AG04450 (cell line): ENCODE measurements around the gene HOXC10. TPM values are rescaled to one million over a fixed set of nuclear protein-coding genes. Genes with fewer than 3 reads are reported as not detected.

Source experiments
- CTCF ChIA-PET: fragments of 300-600, 350-600 bp; formaldehyde crosslinking; extraction: SDS; loops from one replicate; lab custom pipeline; 2022; ENCODE audit warnings: antibody characterized with exemption, inconsistent platforms; lab: Charles Lee
- POLR2A ChIA-PET: fragments of 350-600 bp; formaldehyde crosslinking; extraction: SDS; loops from one replicate; lab custom pipeline; 2021; ENCODE audit warnings: antibody characterized with exemption, inconsistent platforms; lab: Yijun Ruan, JAX
- DNase-seq: peaks from one replicate; pipeline ENCODE4 v3.0.0-alpha.2; 2011; ENCODE audit warnings: low read depth, low spot score
- H3K27ac ChIP-seq: one replicate; pipeline ENCODE4 v1.5.1; 2012; ENCODE audit warnings: low read depth, low read length, control low read depth
- H3K27me3 ChIP-seq: one replicate; pipeline ENCODE4 v1.6.0; 2012; ENCODE audit warnings: low read length; ENCODE audit not compliant: control insufficient read depth, insufficient read depth
- H3K4me3 ChIP-seq: 2 replicates; pipeline ENCODE4 v1.5.1; 2011; ENCODE audit warnings: mild to moderate bottlenecking, low read depth, low read length, control low read depth
- H3K9me3 ChIP-seq: 2 replicates; pipeline ENCODE4 v1.5.1; 2012; ENCODE audit warnings: low read length; ENCODE audit not compliant: control insufficient read depth, insufficient read depth
- polyA plus RNA-seq: library from polyadenylated mRNA; depleted of rRNA; stranded (reverse); fragments of >200 nt; gene quantifications from 2 replicates; pipeline ENCODE4 v1.2.3, GENCODE V29; 2011
- TF ChIP-seq, protein P1 (sequence below): IDR thresholded peaks from 2 replicates; pipeline ENCODE4 v1.5.1; 2011; ENCODE audit warnings: low read depth, low read length, control low read depth, inconsistent platforms

HOXC10 gene
- polyA plus RNA-seq, 1 experiment: not detected

DNA sequence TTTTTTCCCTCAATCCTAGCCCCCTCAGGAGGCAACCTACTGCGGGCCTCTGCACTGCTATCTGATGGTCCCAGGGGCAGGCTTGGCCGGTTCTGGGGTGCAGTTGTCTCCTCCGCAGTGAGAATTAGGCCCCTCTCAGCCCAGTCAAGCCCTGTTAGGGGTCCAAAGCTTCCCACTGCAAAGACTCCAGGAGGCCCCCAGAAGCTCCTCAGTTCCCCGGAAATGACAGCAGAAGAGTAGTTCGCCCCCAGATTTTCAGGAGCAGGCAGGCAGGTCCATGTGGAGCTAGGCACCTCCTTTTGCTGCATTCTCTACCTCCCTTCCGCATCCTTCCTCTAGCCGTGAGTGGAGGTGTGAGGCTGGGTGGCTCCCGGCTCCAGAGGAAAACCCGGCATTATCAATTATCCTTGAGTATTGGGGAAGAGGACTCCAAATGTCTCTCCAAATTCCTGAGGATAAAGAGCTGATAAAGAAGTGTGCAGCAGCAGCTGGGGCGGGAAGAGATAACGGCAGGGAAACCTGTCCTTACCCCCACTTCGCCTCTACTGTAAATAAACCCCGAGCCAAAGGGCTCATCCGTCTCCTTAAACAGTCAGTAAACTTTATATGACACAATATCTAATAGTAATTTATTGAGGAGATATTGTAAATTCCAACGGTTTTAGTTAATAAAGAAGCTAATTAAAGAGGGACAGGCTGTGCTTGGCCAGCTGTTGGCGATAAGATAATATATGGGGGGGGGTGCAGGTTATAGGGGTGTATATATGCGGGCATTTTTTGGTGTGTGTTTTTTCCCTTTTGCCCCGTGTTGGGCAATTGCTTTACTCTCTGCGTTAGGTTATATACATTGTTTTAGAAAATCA is 30.9 kb upstream of the HOXC10 start:
- TF ChIP-seq, protein P1, sequence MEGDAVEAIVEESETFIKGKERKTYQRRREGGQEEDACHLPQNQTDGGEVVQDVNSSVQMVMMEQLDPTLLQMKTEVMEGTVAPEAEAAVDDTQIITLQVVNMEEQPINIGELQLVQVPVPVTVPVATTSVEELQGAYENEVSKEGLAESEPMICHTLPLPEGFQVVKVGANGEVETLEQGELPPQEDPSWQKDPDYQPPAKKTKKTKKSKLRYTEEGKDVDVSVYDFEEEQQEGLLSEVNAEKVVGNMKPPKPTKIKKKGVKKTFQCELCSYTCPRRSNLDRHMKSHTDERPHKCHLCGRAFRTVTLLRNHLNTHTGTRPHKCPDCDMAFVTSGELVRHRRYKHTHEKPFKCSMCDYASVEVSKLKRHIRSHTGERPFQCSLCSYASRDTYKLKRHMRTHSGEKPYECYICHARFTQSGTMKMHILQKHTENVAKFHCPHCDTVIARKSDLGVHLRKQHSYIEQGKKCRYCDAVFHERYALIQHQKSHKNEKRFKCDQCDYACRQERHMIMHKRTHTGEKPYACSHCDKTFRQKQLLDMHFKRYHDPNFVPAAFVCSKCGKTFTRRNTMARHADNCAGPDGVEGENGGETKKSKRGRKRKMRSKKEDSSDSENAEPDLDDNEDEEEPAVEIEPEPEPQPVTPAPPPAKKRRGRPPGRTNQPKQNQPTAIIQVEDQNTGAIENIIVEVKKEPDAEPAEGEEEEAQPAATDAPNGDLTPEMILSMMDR: no peak
- peaks cover 19% of the 10 kb centered on the region; the same call in 1 of the 2 replicates for H3K9me3 ChIP-seq
- CTCF ChIA-PET: interaction anchor here (0.6 kb wide), 1 partner anchor 425 kb away, joined by 4 read pairs; no protein-coding TSS in a partner anchor
- H3K27ac ChIP-seq: no peak overlapping the region
- peaks cover 95% of the 10 kb centered on the region for H3K27me3 ChIP-seq
- no peak overlapping the region for H3K4me3 ChIP-seq
- POLR2A ChIA-PET: no interaction called here
- DNase-seq: no peak

DNA sequence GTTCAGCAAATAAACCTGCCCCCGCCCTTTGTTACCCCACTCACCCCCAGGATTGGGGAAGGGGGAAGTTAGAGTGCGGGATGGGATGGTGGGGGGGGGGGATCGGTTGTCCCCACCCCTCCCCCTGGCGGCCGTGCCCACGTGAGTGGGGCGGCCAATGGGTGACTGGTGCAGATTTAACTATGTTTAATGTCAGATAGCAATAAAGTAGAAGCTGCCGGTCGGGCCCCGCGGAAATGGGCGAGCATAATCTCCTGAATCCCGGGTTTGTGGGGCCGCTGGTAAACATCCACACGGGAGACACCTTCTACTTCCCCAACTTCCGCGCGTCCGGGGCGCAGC is 30.3 kb upstream of the HOXC10 start, which contains the start of gene HOXC12:
Gene HOXC12, plus strand, starts transcription at position 210 of the 342 bp plus-strand sequence. Its CDS starts 27 bp downstream, at position 237.
- peaks cover 19% of the 10 kb centered on the region; the same call in 1 of the 2 replicates for H3K9me3 ChIP-seq
- TF ChIP-seq, protein P1: no peak
- no peak within 1 kb of the TSS for H3K4me3 ChIP-seq
- ChIA-PET POLR2A (no interaction called here), CTCF (interaction anchor here (0.6 kb wide), 1 partner anchor 414 kb away, joined by 4 read pairs; no protein-coding TSS in a partner anchor)
- H3K27ac ChIP-seq: no peak within 1 kb of the TSS
- peaks cover 95% of the 10 kb centered on the region for H3K27me3 ChIP-seq
- no peak for DNase-seq

DNA sequence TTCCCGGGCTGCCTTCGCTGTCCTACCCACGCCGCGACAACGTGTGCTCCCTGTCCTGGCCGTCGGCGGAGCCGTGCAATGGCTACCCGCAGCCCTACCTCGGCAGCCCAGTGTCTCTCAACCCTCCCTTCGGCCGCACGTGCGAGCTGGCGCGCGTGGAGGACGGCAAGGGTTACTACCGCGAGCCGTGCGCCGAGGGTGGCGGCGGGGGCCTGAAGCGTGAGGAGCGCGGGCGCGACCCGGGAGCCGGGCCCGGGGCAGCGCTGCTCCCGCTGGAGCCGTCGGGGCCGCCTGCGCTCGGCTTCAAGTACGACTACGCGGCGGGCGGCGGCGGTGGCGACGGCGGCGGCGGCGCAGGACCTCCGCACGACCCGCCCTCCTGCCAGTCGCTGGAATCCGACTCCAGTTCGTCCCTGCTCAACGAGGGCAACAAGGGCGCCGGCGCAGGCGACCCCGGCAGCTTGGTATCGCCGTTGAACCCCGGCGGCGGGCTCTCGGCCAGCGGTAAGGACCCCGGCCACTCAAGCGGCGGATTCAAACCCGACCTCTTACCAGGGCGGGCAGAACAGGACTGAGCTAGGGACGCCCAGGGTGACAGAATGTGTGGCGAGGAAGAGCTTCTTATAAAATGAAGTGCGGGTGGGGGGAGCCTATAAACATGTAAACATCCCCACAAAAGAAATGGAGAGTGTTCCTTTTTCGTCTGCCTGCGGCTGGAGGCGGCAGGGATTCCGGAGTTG is 29.7 kb upstream of the HOXC10 start:
- TF ChIP-seq, protein P1: no peak
- ChIA-PET POLR2A (no interaction called here), CTCF (interaction anchor here (0.6 kb wide), 1 partner anchor 413 kb away, joined by 4 read pairs; no protein-coding TSS in a partner anchor)
- H3K4me3 ChIP-seq: no peak overlapping the region
- H3K27me3 ChIP-seq: peaks cover 95% of the 10 kb centered on the region
- no peak for DNase-seq
- no peak overlapping the region for H3K27ac ChIP-seq
- peaks cover 13% of the 10 kb centered on the region; the same call in 1 of the 2 replicates for H3K9me3 ChIP-seq

DNA sequence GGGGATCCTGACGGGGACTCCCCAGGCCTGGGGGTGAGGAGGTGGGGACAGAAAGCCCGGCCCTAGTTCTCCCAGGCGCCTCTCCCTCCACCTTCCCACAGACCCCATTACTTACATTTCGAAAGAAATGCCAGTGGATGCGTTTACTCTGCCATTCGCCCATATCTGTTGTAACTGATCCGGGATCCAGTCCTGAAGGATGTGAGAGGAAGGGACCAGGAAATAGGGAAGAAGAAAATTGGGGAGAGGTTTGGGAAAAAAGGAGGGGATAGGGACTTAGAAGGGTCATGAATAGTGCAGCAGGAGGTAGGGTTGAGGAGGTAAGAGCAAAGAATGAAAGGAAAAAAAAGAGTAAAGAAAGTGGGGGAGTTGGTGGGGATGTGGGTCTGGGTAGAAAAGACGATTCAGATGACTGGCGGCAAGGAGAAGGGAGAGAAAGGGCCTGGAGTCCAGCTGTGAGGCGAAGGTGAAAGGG is 29.1 kb upstream of the HOXC10 start:
- no peak overlapping the region for H3K27ac ChIP-seq
- H3K9me3 ChIP-seq: peaks cover 13% of the 10 kb centered on the region; the same call in 1 of the 2 replicates
- CTCF ChIA-PET: no interaction called here
- TF ChIP-seq, protein P1: no peak
- H3K4me3 ChIP-seq: no peak overlapping the region
- POLR2A ChIA-PET: no interaction called here
- no peak for DNase-seq
- peaks cover 95% of the 10 kb centered on the region for H3K27me3 ChIP-seq
